HepG2 (cell line): Measurements from ENCODE around the gene EPHA2. TPM values are rescaled to one million over a fixed set of nuclear protein-coding genes. Genes with fewer than 3 reads are reported as not detected.
A peak's percentile ranks its signal among the peaks of the same experiment; 100 is the strongest.

Source experiments
- ATF6 ChIP-seq: sonication (generic); formaldehyde crosslinking; conservative IDR thresholded peaks from 2 replicates; pipeline ENCODE4 v1.4.0; 2020; ENCODE audit warnings: missing genetic modification reagents
- BCL6 ChIP-seq: IDR thresholded peaks from 2 replicates; pipeline ENCODE4 v1.6.1; 2016; ENCODE audit warnings: missing genetic modification reagents, missing compliant biosample characterization
- CREBL2 ChIP-seq: sonication (generic); formaldehyde crosslinking; IDR thresholded peaks from 2 replicates; pipeline ENCODE4 v1.8.1; 2023; ENCODE audit warnings: missing genetic modification reagents, mild to moderate bottlenecking, borderline replicate concordance
- ELF3 ChIP-seq: IDR thresholded peaks from 2 replicates; pipeline ENCODE4 v1.6.1; 2016; ENCODE audit warnings: missing genetic modification reagents, missing compliant biosample characterization
- FOXM1 ChIP-seq: sonication (generic); formaldehyde crosslinking; IDR thresholded peaks from 2 replicates; pipeline ENCODE4 v1.5.0; 2020; ENCODE audit warnings: missing genetic modification reagents
- FOXO1 ChIP-seq: sonication (generic); formaldehyde crosslinking; IDR thresholded peaks from 2 replicates; pipeline ENCODE4 v1.4.0; 2020; ENCODE audit warnings: missing genetic modification reagents
- GMEB1 ChIP-seq: sonication (generic); formaldehyde crosslinking; IDR thresholded peaks from 2 replicates; pipeline ENCODE4 v1.5.1; 2020; ENCODE audit warnings: missing genetic modification reagents, mild to moderate bottlenecking, borderline replicate concordance
- HBP1 ChIP-seq: IDR thresholded peaks from 2 replicates; pipeline ENCODE4 v1.6.1; 2016; ENCODE audit warnings: low read depth, control low read depth
- MTF2 ChIP-seq: sonication (generic); formaldehyde crosslinking; IDR thresholded peaks from 2 replicates; pipeline ENCODE4 v1.5.0; 2020; ENCODE audit warnings: missing genetic modification reagents, borderline replicate concordance
- NFE2L1 ChIP-seq: sonication (generic); formaldehyde crosslinking; IDR thresholded peaks from 2 replicates; pipeline ENCODE4 v1.4.0; 2020; ENCODE audit warnings: missing genetic modification reagents, mild to moderate bottlenecking, borderline replicate concordance
- SALL2 ChIP-seq: sonication (generic); formaldehyde crosslinking; IDR thresholded peaks from 2 replicates; pipeline ENCODE4 v1.8.1; 2023; ENCODE audit warnings: mild to moderate bottlenecking, missing genetic modification reagents, inconsistent platforms
- SATB2 ChIP-seq: sonication (generic); formaldehyde crosslinking; IDR thresholded peaks from 2 replicates; pipeline ENCODE4 v1.5.0; 2020; ENCODE audit warnings: missing genetic modification reagents
- SKIL ChIP-seq: sonication (generic); formaldehyde crosslinking; IDR thresholded peaks from 2 replicates; pipeline ENCODE4 v1.8.0; 2022; ENCODE audit warnings: missing genetic modification reagents, mild to moderate bottlenecking, moderate library complexity, borderline replicate concordance
- SPEN ChIP-seq: sonication (generic); formaldehyde crosslinking; IDR thresholded peaks from 2 replicates; pipeline ENCODE4 v1.5.1; 2020; ENCODE audit warnings: low read depth, mild to moderate bottlenecking, missing genetic modification reagents
- SRF ChIP-seq: IDR thresholded peaks from 2 replicates; pipeline ENCODE4 v1.6.1; 2011; ENCODE audit warnings: mild to moderate bottlenecking, low read depth, low read length, moderate library complexity
- ZNF589 ChIP-seq: sonication (generic); formaldehyde crosslinking; conservative IDR thresholded peaks from 2 replicates; pipeline ENCODE4 v1.8.0; 2022; ENCODE audit warnings: mild to moderate bottlenecking, moderate library complexity, missing genetic modification reagents
- ZNF766 ChIP-seq: sonication (generic); formaldehyde crosslinking; IDR thresholded peaks from 2 replicates; pipeline ENCODE4 v1.5.0; 2020; ENCODE audit warnings: missing genetic modification reagents, borderline replicate concordance
- ZNF770 ChIP-seq: sonication (generic); formaldehyde crosslinking; IDR thresholded peaks from 2 replicates; pipeline ENCODE4 v1.5.0; 2020; ENCODE audit warnings: mild to moderate bottlenecking, missing genetic modification reagents
- polyA plus RNA-seq, 8 experiments: library from polyadenylated mRNA; depleted of rRNA in 3 of 8; stranded (reverse) in 7 of 8; unstranded in 1 of 8; fragments of >200 nt; fragmentation: Illumina TruSeq in 4 of 8; extraction: Trizol in 4 of 8; gene quantifications; 2 replicates each; pipeline versions ENCODE4 v1.2.1 to v1.2.3, GENCODE V29; 2011 to 2016; ENCODE audit warnings: low read depth in 4 of 8, missing spikeins in 1 of 8, mixed read lengths in 1 of 8; ENCODE audit not compliant: insufficient read depth in 1 of 8
- total RNA-seq, 5 experiments: library from RNA; depleted of rRNA; stranded (reverse); fragments of >200 nt; fragmentation: Illumina TruSeq; extraction: Trizol; gene quantifications; 2 replicates each; pipeline ENCODE4 v1.2.3, GENCODE V29; 2016; ENCODE audit warnings: low read depth in 1 of 5

The EPHA2 gene
- total and polyA plus RNA-seq, 2 of the 13 experiments (the other 11 are each of a cell fraction or from before 2014, with no cell fraction given) = 33.6 to 53.6 TPM

GRCh38 chr1:16187748-16188401 is 32.0 kb upstream of the EPHA2 start (continued):
- TF ChIP-seq ZNF589 (no peak), ZNF766 (CRISPR knock-in tag) (no peak), SRF (no peak), HBP1 (CRISPR knock-in tag) (no peak), BCL6 (peak; percentile 33; the same call in 1 of the 2 replicates), ATF6 (CRISPR knock-in tag) (no peak), FOXO1 (0 out of 2 replicates have a peak, but pooled peaks have one; percentile 56), SALL2 (CRISPR knock-in tag) (0 out of 2 replicates have a peak, but pooled peaks have one; percentile 44), MTF2 (CRISPR knock-in tag) (no peak), GMEB1 (CRISPR knock-in tag) (no peak), SPEN (CRISPR knock-in tag) (no peak), SATB2 (CRISPR knock-in tag) (no peak), ZNF770 (CRISPR knock-in tag) (no peak), NFE2L1 (CRISPR knock-in tag) (no peak), FOXM1 (CRISPR knock-in tag) (no peak), CREBL2 (CRISPR knock-in tag) (no peak), SKIL (CRISPR knock-in tag) (no peak), ELF3 (peak; percentile 66)
